GM21360 (cell line): ENCODE data around the gene SHKBP1.
"Not testable (repeated sequence)": the region's sequence is repeated elsewhere in the genome, so short reads cannot be mapped to it uniquely, and the experiment has no call there.

Experiments used
- ATAC-seq: cut with Tn5 transposase; IDR thresholded peaks from one replicate; pipeline ENCODE4 v1.9.1; 2021; ENCODE audit warnings: mild to moderate bottlenecking, moderate library complexity; ENCODE audit not compliant: unreplicated experiment

SHKBP1 gene, protein sequence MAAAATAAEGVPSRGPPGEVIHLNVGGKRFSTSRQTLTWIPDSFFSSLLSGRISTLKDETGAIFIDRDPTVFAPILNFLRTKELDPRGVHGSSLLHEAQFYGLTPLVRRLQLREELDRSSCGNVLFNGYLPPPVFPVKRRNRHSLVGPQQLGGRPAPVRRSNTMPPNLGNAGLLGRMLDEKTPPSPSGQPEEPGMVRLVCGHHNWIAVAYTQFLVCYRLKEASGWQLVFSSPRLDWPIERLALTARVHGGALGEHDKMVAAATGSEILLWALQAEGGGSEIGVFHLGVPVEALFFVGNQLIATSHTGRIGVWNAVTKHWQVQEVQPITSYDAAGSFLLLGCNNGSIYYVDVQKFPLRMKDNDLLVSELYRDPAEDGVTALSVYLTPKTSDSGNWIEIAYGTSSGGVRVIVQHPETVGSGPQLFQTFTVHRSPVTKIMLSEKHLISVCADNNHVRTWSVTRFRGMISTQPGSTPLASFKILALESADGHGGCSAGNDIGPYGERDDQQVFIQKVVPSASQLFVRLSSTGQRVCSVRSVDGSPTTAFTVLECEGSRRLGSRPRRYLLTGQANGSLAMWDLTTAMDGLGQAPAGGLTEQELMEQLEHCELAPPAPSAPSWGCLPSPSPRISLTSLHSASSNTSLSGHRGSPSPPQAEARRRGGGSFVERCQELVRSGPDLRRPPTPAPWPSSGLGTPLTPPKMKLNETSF

DNA sequence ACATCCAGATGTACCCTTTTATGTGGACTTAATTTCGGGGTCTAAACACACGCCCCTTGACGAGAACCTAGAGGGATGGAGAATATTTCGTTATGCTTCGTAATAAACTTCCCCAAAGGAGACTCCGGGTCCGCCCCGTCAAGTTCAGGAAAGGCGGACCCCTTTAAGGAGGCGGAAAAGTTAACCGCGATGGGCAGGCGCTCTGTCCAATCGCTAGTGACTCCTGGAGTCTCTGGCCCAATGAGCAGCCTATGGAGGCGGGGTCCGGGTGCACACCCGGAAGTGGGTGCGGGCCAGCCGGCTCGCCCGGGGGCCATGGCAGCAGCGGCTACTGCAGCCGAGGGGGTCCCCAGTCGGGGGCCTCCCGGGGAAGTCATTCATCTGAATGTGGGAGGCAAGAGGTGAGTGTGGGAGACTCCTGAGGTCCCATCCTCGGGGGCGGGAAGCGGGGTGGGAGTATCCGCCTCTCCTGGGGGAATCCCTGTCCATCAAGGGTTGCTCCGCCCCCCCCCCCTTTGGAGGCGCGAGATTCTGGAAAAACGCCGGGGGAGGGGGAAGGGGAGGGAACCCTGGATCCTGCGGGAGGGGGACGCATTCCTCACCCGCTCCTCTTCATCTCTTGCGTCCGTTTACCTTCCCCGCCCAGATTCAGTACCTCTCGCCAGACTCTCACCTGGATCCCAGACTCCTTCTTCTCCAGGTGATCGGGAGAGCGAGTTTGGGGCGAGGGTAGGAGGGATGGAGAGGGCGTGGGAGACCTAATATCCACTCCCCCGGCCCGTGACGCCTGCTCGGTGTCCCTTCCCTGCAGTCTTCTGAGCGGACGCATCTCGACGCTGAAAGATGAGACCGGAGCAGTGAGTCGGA lies at the start of gene SHKBP1:
TSS of gene SHKBP1 (plus strand) at position 289 of the 867 bp plus-strand sequence. CDS start at position 316, 27 bp downstream.
- no peak for ATAC-seq

DNA sequence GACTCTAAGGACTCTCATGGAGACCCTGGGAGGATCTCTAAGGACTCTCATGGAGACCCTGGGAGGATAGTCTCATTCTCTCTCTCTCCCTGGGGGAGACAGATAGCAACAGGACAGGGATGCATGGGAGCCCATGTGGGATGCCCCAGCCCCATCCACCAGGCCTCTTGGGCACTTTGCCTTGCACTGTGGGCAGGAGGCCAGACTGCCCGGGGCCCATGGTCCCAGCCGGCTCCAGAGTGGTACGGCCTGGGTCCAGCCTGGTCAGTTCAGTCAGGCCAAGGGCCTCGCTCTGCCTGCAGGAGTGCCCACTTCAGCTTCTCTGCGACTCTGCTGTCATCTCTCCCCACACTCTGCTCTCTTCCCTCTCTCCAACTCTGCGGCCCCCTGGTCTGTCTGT lies 48.6 kb upstream of the SHKBP1 start:
- no peak for ATAC-seq

DNA sequence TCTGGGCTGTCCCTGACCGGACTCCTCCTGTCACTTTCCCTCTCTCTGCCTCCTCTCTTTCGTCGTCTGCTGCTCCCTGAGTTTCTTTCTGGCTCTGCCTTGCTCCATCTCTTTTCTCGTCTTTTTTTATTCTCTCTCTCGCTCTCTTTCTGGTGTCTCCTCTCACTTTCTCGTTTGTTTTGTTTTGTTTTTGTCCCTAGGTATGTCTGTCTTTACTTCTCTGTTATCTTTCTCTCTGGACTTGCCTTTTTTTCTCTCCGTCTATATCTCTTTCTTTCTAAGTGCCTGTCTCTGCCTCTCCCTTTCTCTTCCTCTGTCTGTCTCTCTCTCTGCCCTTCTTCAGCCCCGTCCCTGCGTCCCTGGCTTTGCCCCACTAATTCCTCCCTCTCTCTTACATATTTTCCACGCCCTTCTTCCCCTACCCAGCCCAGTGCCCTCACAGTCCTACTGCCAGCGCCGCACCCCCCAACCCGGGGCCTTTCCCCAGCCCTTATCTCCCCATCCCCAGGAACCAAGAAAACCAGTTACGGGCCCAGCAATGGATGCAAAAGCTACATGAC lies 48.1 kb upstream of the SHKBP1 start:
- ATAC-seq = no peak

DNA sequence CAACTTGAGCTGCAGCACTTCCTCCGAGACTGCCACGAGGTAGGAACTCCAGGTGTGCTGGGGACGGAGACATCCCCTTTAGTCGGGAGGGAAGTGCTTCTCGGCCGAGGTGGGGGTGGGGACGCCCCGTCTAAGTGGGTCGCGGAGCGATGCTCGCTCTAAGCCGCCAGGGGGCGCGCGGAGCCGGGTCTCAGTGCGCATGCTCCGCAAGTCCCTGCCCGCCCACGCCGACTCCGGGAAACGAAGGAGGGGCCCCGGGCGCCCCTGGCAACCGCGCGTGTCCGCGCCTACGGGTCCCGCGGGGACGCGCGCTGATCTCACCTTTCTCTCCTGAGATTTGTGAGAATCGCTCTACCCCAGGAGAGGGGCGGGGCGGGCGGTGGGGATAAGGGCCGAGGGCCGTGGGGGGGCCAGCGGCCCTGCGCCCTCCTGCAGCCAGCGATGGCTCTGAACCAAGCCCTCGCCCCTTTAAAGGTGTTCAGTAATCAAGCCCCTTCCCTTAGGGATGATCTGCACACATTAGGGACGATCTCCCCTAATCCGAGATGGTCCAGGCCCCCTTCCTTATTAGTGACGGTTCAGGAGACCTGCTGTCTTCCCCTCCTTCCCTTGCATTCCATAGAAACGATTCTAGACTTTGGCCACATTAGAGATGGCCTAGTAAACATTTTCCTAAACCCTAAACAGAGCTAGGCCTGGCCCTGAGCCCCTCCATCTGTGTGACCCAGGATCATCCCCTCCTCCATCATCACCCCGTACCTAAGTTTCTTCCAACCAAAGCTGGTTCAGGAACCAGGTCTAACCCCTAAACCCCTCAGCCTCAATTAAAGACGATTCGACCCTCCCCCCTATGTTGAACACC lies 47.3 kb upstream of the SHKBP1 start:
- peak; percentile 48 for ATAC-seq

DNA sequence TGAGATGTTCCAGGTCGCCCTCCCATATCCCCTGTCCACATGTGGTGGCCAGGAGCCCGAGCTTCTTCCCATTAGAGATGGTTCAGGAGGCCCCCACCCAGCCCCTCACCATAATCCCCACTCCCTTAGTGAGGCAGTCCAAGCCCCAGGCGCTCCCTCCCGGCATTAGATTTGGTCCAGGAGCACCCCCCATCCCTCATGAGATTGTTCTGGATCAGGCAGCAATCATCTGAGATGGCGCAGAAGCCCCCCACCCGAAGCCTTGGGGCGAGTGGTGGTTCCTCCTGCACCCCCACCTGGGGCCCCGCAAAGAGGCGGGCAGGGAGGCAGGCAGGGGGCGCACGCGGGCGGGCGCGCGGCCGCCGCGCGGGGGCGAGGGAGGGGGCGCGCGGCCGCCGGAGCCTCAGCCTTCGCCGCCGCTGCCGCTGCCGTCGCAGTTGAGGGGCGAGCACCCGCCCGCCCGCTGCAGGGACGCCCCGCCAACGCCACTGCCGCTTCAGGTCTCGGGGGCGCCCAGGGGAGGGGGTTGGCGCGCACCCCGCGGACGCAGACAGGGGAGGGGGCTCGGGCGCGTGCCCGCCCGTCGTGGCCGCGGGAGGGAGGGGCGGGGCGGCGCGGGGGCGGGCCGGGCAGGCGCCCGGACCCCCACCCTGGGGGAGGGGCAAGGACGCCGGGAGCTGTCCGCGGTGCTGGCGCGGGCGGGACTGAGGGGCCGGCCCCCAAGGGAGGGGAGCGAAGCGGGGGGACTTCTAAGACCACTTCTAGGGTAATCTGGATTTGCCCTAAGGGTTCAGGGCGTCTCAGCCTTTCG lies 46.4 kb upstream of the SHKBP1 start:
- ATAC-seq = no peak

DNA sequence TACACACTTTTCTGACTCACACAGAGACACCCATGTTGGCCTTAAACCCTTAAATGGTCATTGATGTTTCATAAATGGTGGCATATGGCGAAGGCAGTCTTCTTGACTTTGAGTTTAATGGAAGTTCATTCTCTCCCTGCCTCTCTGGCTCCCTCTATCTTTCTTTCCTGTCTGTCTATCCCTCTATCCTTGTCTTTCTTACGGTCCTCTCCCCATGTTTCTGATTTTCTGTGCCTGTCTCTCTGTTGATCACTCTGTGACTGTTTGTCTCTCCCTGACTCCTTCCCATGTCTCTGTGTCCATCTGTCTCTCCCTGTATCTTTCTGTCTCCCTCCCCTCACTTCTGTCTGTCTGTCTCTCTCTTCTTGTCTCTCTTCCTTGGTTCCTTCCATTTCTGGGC lies 43.2 kb upstream of the SHKBP1 start:
- no peak for ATAC-seq

DNA sequence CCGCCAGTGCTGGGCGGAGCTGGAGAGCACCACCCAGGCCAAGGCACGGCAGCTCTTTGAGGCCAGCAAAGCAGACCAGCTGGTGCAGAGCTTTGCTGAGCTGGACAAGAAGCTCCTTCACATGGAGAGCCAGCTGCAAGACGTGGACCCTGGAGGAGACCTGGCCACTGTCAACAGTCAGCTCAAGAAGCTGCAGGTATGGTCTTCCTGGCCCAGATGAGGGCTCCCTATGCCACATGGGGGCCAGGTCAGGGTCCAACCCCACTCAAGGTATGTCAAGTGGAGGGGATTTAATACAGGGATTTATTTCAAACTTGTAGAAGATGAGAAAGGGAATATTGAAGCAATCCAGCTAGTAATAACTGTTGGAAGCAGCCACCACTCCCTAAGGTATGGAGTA lies 42.5 kb upstream of the SHKBP1 start:
- no peak for ATAC-seq

DNA sequence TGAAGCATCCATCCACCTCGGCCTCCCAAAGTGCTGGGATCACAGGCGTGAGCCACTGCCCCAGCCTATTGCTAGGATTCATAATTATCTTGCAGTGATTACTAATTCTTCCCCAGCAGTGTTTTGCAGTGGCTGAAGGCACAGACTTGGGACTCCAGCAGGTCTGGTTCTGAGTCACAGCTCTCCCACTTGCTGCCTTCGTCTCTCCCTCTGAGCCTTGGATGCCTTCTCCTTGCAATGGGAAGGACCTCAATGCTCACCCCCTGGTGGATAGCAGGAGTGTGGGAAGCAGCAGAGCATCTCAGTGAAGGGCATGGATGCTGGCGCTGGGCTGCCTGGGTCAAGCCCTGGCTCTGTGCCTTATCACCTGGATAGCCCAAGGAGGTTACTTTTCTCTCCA lies 37.6 kb upstream of the SHKBP1 start:
- no peak for ATAC-seq

DNA sequence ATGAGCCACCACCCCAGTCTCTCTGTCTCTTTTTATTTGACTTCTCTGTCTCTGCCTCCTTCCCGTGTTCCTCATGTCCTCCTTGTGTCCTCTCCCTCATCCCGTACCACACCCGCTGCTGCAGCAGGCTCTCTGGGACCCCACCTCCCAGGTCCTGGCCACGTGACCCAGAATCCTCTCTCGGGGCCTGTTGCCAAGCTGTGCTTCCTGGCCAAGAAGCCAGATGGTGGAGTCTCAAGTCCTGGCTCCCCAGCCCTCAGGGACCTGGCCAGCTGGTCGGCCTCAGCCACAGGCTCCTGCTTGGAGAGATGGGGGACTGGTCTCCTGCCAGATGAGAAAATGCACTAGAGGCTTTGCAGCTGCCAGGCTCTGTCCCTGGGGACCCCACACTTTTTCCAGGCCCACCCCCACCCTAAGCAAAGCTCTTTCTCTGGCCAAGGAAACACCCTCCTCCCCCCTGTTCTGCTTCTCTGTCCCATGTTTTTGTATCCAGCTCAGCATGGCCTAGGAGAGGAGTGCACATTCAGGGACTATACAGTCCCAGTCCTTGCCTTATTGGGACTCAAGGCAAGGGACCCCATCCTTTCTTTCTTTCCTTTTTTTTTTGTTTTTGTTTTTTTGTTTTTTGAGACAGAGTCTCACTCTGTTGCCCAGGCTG lies 34.3 kb upstream of the SHKBP1 start:
- no peak for ATAC-seq

DNA sequence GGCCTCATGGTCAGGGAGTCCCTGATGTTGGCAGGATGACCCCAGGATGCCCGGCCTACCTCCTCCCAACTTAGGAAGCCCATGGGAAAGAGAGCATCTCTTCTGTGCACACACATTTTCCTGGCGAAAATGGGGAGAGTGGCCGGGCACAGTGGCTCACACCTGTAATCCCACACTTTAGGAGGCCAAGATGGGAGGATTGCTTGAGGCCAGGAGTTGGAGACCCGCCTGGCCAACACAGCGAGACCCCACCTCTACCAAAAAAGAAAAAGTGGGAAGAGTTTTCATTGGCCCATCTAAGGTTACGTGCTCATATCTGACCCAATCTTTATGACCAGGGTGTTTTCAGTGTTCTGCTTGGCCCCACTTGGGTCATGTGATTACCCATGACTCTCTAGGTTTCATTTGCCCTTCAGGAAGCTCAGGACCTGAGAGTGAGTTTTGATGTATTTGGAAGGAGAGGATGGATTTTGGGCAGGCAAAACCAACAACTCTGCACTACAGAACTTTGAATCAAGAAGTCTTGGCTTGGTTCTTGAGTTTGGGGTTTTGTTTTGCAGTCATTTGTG lies 33.6 kb upstream of the SHKBP1 start:
- no peak for ATAC-seq

DNA sequence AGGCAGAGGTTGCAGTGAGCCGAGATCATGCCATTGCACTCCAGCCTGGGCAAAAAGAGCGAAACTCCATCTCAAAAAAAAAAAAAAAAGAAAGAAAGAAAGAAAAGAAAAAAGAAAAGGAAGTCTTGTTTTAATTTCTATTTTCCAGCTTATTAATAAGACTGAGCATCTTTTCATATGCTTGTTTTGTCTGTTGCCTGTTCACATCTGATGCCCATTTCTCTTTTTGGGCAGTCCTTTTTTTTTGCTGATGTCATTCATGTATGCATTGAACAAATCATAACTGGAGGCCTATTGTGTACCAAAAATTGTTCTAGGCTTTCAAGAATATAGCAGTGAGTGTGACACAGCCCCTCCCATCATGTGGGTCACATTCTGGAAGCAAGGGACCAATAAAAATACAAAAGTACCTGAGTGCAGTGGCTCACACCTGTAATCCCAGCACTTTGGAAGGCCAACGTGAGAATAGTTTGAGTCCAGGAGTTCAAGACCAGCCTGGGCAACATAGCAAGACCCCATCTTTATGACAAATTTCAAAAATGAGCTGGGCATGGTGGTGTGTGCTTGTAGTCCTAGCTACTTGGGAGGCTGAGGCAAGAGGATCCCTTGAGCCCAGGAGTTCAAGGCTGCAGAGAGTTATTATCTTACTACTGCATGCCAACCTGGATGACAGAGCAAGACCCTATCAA lies 30.4 kb upstream of the SHKBP1 start:
- not testable (repeated sequence) for ATAC-seq

DNA sequence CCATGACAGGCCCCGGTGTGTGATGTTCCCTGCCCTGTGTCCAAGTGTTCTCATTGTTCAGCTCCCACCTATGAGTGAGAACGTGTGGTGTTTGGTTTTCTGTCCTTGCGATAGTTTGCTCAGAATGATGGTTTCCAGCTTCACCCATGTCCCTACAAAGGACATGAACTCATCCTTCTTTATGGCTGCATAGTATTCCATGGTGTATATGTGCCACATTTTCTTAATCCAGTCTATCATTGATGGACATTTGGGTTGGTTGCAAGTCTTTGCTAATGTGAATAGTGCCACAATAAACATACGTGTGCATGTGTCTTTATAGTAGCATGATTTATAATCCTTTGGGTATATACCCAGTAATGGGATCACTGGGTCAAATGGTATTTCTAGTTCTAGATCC lies 29.5 kb upstream of the SHKBP1 start:
- not testable (repeated sequence) for ATAC-seq

DNA sequence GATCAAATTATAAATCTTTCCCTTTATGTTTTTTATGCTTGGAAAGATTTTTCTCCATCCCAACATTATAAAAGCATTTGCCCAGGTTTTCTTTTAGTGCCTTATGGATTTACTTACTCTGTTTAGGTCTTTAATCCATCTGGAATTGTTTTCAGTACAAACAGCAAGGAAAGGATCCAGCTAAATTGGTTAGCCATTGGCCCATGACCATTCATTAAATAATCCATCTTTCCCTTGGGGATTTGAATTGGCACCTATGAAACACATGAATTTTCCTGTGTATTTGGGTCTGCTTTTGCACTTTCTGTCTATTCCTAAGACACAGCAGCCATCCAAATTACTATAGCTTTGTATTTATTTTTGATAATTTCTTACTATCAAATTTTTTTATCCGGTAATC lies 28.8 kb upstream of the SHKBP1 start:
- ATAC-seq = no peak

DNA sequence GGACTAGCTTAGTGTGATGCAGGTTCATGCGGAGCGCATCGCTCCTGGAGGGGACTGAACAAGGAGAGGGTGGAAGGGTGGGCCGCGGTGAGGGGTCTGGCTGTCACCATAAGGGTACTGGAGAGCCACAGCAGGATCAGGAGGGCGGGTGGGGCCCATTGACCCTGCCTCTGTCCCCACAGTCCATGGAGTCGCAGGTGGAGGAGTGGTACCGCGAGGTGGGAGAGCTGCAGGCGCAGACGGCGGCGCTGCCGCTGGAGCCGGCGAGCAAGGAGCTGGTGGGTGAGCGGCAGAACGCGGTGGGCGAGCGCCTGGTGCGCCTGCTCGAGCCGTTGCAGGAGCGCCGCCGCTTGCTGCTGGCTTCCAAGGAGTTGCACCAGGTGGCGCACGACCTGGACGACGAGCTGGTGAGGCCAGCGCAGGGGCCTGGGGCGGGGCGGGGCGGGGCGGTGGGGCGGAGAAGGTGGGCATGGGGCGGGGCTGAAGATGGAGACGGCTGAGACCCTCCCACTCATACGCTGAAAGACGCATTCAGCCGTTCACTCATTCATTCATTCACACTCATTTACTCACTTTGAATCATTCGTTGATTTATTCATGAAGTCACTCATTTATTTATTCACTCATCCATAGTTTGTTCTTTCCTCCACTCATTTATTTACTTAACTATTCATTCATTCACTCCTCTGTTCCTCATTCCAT lies 27.5 kb upstream of the SHKBP1 start:
- no peak for ATAC-seq

DNA sequence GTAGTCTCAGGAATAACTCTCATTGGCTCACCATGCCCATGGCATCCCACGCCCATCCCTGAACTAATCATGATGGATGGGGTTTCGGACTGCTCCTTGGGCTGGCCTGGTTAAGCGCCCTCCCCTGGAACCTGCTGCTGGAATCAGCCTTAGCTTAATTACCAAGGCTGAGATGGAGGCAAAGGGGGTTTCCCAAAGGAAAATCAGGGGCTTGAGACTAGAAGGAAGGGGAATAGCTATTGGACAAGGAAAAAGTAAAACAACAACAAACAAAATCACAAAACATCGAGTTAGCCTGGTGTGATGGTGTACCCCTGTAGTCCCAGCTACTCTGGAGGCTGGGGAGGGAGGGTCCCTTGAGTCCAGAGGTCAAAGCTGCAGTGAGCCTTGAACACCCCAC lies 25.7 kb upstream of the SHKBP1 start:
- ATAC-seq = no peak

DNA sequence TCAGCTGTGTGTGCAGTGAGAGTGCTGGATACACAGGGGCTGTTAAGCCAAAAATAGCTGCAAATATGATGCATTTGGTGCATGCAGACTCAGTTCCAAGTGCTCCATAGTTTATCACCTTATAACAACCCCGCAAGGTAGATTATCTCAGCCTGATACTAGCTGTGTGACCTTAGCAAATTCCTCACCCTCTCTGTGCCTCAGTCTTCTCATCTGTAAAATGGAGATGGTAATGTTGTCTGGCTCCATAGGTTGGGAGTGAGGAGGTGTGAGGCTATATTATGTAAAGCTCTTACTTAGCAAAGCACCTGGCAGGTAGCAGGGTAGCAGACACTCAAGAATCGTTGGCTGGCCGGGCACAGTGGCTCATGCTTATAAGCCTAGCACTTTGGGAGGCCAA lies 23.8 kb upstream of the SHKBP1 start:
- no peak for ATAC-seq
